Naive thymus-derived CD4-positive, alpha-beta T cell (primary cell): Measurements from ENCODE around the gene ZNF526. TPM values are rescaled to one million over a fixed set of nuclear protein-coding genes. Genes with fewer than 3 reads are reported as not detected.

Experiments used
- ATAC-seq: fragments of 150-1000 bp; cut with Tn5 transposase; 2 replicates; pipeline ENCODE4 v1.10.0; 2021; ENCODE audit warnings: mild to moderate bottlenecking, moderate library complexity
- CTCF ChIA-PET: fragments of 350-600 bp; sonication (Branson Sonifier 250); formaldehyde crosslinking; loops from one replicate; lab custom pipeline; 2021; ENCODE audit warnings: antibody characterized with exemption; lab: Charles Lee
- POLR2A ChIA-PET: fragments of 350-600 bp; sonication (Branson Sonifier 250); formaldehyde crosslinking; loops from one replicate; lab custom pipeline; 2021; ENCODE audit warnings: antibody characterized with exemption, inconsistent platforms; lab: Charles Lee
- DNase-seq, 9 donors: peaks; one replicate each; pipeline versions ENCODE4 v3.0.0 to v3.0.0-alpha.2; 2020 to 2022; ENCODE audit warnings: mixed read lengths in 1 of 9
- H3K27ac ChIP-seq: one replicate; pipeline ENCODE4 v1.7.0; 2013; ENCODE audit warnings: mild to moderate bottlenecking, low read depth, low read length, moderate library complexity
- H3K27me3 ChIP-seq, 2 donors: one replicate each; pipeline ENCODE4 v1.7.0; 2013; ENCODE audit warnings: low read length in 2 of 2, mild to moderate bottlenecking in 2 of 2, moderate library complexity in 2 of 2; ENCODE audit not compliant: control insufficient read depth in 2 of 2, insufficient read depth in 2 of 2
- H3K36me3 ChIP-seq, 3 experiments: 1 replicate in 2 of 3; 2 replicates in 1 of 3; pipeline ENCODE4 v1.7.0; 2013; ENCODE audit warnings: low read length in 3 of 3, mild to moderate bottlenecking in 3 of 3, moderate library complexity in 1 of 3; ENCODE audit not compliant: insufficient read depth in 3 of 3, control insufficient read depth in 2 of 3
- H3K4me1 ChIP-seq, 2 donors: one replicate each; pipeline ENCODE4 v1.7.0; 2013; ENCODE audit warnings: low read length in 2 of 2, mild to moderate bottlenecking in 2 of 2, moderate library complexity in 1 of 2; ENCODE audit not compliant: control insufficient read depth in 2 of 2, insufficient read depth in 2 of 2
- H3K4me3 ChIP-seq: 2 replicates; pipeline ENCODE4 v1.7.0; 2013; ENCODE audit warnings: mild to moderate bottlenecking, low read length
- H3K9me3 ChIP-seq, 3 experiments: 1 replicate in 2 of 3; 2 replicates in 1 of 3; pipeline ENCODE4 v1.7.0; 2013; ENCODE audit warnings: low read length in 3 of 3; ENCODE audit not compliant: control insufficient read depth in 2 of 3
- H3K27ac Mint-ChIP-seq, 9 donors: one replicate each; pipeline ENCODE4 v1.8.0; 2020 to 2022; ENCODE audit warnings: mixed read lengths in 9 of 9, mild to moderate bottlenecking in 8 of 9, moderate library complexity in 5 of 9, inconsistent platforms in 2 of 9
- H3K27me3 Mint-ChIP-seq, 5 donors: one replicate each; pipeline ENCODE4 v1.8.0; 2021 to 2022; ENCODE audit warnings: mixed read lengths in 5 of 5, mild to moderate bottlenecking in 1 of 5
- H3K36me3 Mint-ChIP-seq, 5 donors: one replicate each; pipeline ENCODE4 v1.8.0; 2020 to 2022; ENCODE audit warnings: mixed read lengths in 5 of 5, mild to moderate bottlenecking in 3 of 5, inconsistent platforms in 1 of 5
- H3K4me1 Mint-ChIP-seq, 7 donors: one replicate each; pipeline ENCODE4 v1.8.0; 2020 to 2022; ENCODE audit warnings: mixed read lengths in 7 of 7, mild to moderate bottlenecking in 3 of 7, inconsistent platforms in 1 of 7
- H3K4me3 Mint-ChIP-seq, 10 donors: one replicate each; pipeline ENCODE4 v1.8.0; 2020 to 2022; ENCODE audit warnings: mild to moderate bottlenecking in 10 of 10, mixed read lengths in 10 of 10, moderate library complexity in 6 of 10, inconsistent platforms in 2 of 10
- H3K9me3 Mint-ChIP-seq, 11 donors: one replicate each; pipeline ENCODE4 v1.8.0; 2020 to 2022; ENCODE audit warnings: mixed read lengths in 11 of 11, mild to moderate bottlenecking in 4 of 11, inconsistent platforms in 1 of 11, moderate library complexity in 1 of 11
- intact Hi-C, 2 donors: fragments of 100-400 bp; cut with micrococcal nuclease; formaldehyde crosslinking; loops; one replicate each; pipeline ENCODE4 v1.15.1; 2023
- polyA plus RNA-seq, 2 donors: library from polyadenylated mRNA; unstranded; fragments of 300-500 nt; fragmentation: Illumina TruSeq; gene quantifications; one replicate each; pipeline ENCODE4 v1.2.3, GENCODE V29; 2021
- total RNA-seq, 6 experiments: library from RNA in 5 of 6; stranded (reverse) in 5 of 6; gene quantifications; 1 replicate in 5 of 6; 2 replicates in 1 of 6; pipeline ENCODE4 v1.2.3 and lab custom pipeline; 2021 to 2026

The ZNF526 gene
- total and polyA plus RNA-seq, 7 experiments from 2014 or later: 4.0 to 25.2 (median 11.8) TPM

- POLR2A ChIA-PET: interaction anchor here (0.7 to 2.1 kb wide), 3 partner anchors 41 to 176 kb away, joined by 3 to 6 read pairs (median 3); no protein-coding TSS in a partner anchor
- peaks cover 0 to 11% of the 10 kb centered on the region in 2 donors for H3K27me3 ChIP-seq
- no peaks in the 10 kb centered on the region for H3K9me3 ChIP-seq
- H3K36me3 ChIP-seq: no peaks in the 10 kb centered on the region
- H3K27ac ChIP-seq: no peak overlapping the region
- CTCF ChIA-PET: interaction anchor here (0.6 to 1.2 kb wide), 4 partner anchors 41 to 1297 kb away, joined by 3 to 4 read pairs (median 3); no protein-coding TSS in a partner anchor
- no peak overlapping the region for H3K27ac Mint-ChIP-seq
- peak overlapping the region in 8 of 10 donors; percentile 76 to 93 (median 90) for H3K4me3 Mint-ChIP-seq
- H3K4me3 ChIP-seq: no peak overlapping the region
- intact Hi-C loops: loop anchor here in 1 of 2 donors (5.0 kb wide), 1 partner anchor 107 kb away; no protein-coding TSS in a partner anchor
- DNase-seq (no peak), ATAC-seq (no peak)
- peaks cover 0 to 9% (median 0%) of the 10 kb centered on the region in 5 donors for H3K36me3 Mint-ChIP-seq
- H3K9me3 Mint-ChIP-seq: no peaks in the 10 kb centered on the region
- peaks cover 12 to 21% of the 10 kb centered on the region in 2 donors for H3K4me1 ChIP-seq
- peaks cover 13 to 30% (median 19%) of the 10 kb centered on the region in 5 donors for H3K27me3 Mint-ChIP-seq
- H3K4me1 Mint-ChIP-seq: peaks cover 12 to 19% (median 15%) of the 10 kb centered on the region in 7 donors
Observed at GRCh38 chr19:42174958-42175734, 45.0 kb upstream of the ZNF526 start.

DNA sequence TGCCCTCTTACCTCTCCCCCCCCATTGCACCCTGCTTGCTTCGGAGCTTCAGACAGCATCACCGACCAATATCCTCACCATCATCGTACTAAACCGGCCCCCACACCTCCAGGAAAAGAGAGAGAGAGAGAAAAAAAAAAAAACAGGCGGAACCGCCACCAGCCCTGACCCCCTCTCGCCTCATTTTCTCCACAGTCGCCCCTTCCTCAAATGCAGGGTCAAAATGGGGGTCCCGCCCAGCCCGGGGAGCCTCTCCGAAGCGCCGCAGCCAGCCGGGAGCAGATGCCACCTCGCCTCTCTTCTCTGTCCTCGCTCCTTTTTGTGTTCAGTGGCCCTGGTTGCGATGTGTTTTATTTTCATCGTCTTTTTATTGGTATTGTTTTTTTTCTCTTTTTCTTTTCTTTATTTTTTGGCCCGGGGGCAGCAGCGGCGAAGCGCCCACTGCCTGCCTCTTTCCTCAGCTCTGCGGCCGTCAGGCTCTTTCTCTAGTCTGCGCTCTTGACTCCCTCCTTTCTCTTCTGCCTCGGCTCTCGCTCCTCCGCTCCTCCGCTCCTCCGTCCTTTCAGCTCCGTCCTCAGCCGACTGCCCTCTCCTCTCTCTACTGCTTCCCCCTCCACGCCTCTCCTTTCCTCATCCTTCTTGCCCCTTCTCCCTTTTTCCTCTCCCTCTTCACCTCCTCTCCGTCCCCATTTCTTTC is 44.0 kb upstream of the ZNF526 start:
- no peak for ATAC-seq

GRCh38 chr19:42176649-42176989 is 43.5 kb upstream of the ZNF526 start:
- intact Hi-C loops: loop anchor here (1.0 to 5.0 kb wide), 8 partner anchors 22 to 126 kb away; partner anchors contain the start of genes DEDD2 (in 1 of the 2), PAFAH1B3 (in 1 of the 2), POU2F2 (in 1 of the 2) and PRR19 (in 1 of the 2)
- Histone ChIP-seq H3K27ac (no peak overlapping the region), H3K9me3 (no peaks in the 10 kb centered on the region), H3K36me3 (no peaks in the 10 kb centered on the region), H3K4me3 (peak overlapping the region; percentile 49), H3K4me1 (peaks cover 12 to 21% of the 10 kb centered on the region in 2 donors), H3K27me3 (peaks cover 0 to 11% of the 10 kb centered on the region in 2 donors)
- peak in 4 of 9 donors; percentile 14 to 47 (median 30) for DNase-seq
- ChIA-PET CTCF (interaction anchor here (0.8 to 1.4 kb wide), 5 partner anchors 8 to 70 kb away, joined by 3 to 5 read pairs (median 4); partner anchors contain the start of gene POU2F2), POLR2A (interaction anchor here (0.8 to 2.1 kb wide), 4 partner anchors 21 to 126 kb away, joined by 4 to 7 read pairs (median 5); partner anchors contain the start of genes PAFAH1B3 and POU2F2)
- Mint-ChIP-seq H3K36me3 (peaks cover 0 to 5% (median 0%) of the 10 kb centered on the region in 5 donors), H3K9me3 (no peaks in the 10 kb centered on the region), H3K4me1 (peaks cover 12 to 19% (median 15%) of the 10 kb centered on the region in 7 donors), H3K27ac (peak overlapping the region in 3 of 9 donors; percentile 10 to 47 (median 42)), H3K4me3 (peak overlapping the region in 8 of 10 donors; percentile 76 to 93 (median 90)), H3K27me3 (peaks cover 13 to 30% (median 19%) of the 10 kb centered on the region in 5 donors)
- peak; percentile 48 for ATAC-seq

More for the DNA sequence above, 44.0 kb upstream of the ZNF526 start:
- CTCF ChIA-PET: interaction anchor here (0.8 to 1.4 kb wide), 5 partner anchors 7 to 70 kb away, joined by 3 to 5 read pairs (median 4); partner anchors contain the start of gene POU2F2
- Mint-ChIP-seq H3K36me3 (peaks cover 0 to 7% (median 0%) of the 10 kb centered on the region in 5 donors), H3K27me3 (peaks cover 13 to 30% (median 19%) of the 10 kb centered on the region in 5 donors), H3K9me3 (no peaks in the 10 kb centered on the region), H3K4me3 (peak overlapping the region in 8 of 10 donors; percentile 76 to 93 (median 90)), H3K4me1 (peaks cover 12 to 19% (median 15%) of the 10 kb centered on the region in 7 donors), H3K27ac (peak overlapping the region in 3 of 9 donors; percentile 10 to 47 (median 42))
- no peaks in the 10 kb centered on the region for H3K36me3 ChIP-seq
- peaks cover 12 to 21% of the 10 kb centered on the region in 2 donors for H3K4me1 ChIP-seq
- H3K27ac ChIP-seq: no peak overlapping the region
- no peaks in the 10 kb centered on the region for H3K9me3 ChIP-seq
- peak in 1 of 9 donors; percentile 6 for DNase-seq
- H3K27me3 ChIP-seq: peaks cover 0 to 11% of the 10 kb centered on the region in 2 donors
- H3K4me3 ChIP-seq: peak overlapping the region; percentile 49
- POLR2A ChIA-PET: interaction anchor here (0.7 to 2.1 kb wide), 6 partner anchors 22 to 175 kb away, joined by 3 to 7 read pairs (median 4); partner anchors contain the start of genes PAFAH1B3 and POU2F2
- intact Hi-C loops: loop anchor here (1.0 to 5.0 kb wide), 8 partner anchors 23 to 127 kb away; partner anchors contain the start of genes DEDD2 (in 1 of the 2), PAFAH1B3 (in 1 of the 2), POU2F2 (in 1 of the 2) and PRR19 (in 1 of the 2)

- Histone ChIP-seq H3K4me1 (peaks cover 12 to 21% of the 10 kb centered on the region in 2 donors), H3K9me3 (no peaks in the 10 kb centered on the region), H3K27ac (no peak overlapping the region), H3K4me3 (peak overlapping the region; percentile 41), H3K36me3 (no peaks in the 10 kb centered on the region), H3K27me3 (peaks cover 0 to 11% of the 10 kb centered on the region in 2 donors)
- Mint-ChIP-seq H3K4me3 (peak overlapping the region in 1 of 10 donors; percentile 12), H3K9me3 (no peaks in the 10 kb centered on the region), H3K27ac (no peak overlapping the region), H3K36me3 (peaks cover 0 to 1% (median 0%) of the 10 kb centered on the region in 5 donors), H3K27me3 (peaks cover 13 to 34% (median 19%) of the 10 kb centered on the region in 5 donors), H3K4me1 (peaks cover 16 to 24% (median 19%) of the 10 kb centered on the region in 7 donors)
- intact Hi-C loops: loop anchor here (1.0 to 5.0 kb wide), 10 partner anchors 8 to 126 kb away; partner anchors contain the start of genes DEDD2 (in 1 of the 2), PAFAH1B3 (in 1 of the 2), POU2F2 (in 1 of the 2) and PRR19 (in 1 of the 2)
- ChIA-PET POLR2A (interaction anchor here (0.8 to 2.1 kb wide), 4 partner anchors 21 to 125 kb away, joined by 4 to 7 read pairs (median 5); partner anchors contain the start of genes PAFAH1B3 and POU2F2), CTCF (interaction anchor here (0.8 to 1.4 kb wide), 4 partner anchors 9 to 69 kb away, joined by 3 to 5 read pairs (median 4); partner anchors contain the start of gene POU2F2)
- peak; percentile 96 for ATAC-seq
- peak; percentile 52 to 82 (median 67) for DNase-seq
Observed at GRCh38 chr19:42176990-42177685, 43.0 kb upstream of the ZNF526 start.

GRCh38 chr19:42177686-42178019 is 42.5 kb upstream of the ZNF526 start:
- Mint-ChIP-seq H3K36me3 (no peaks in the 10 kb centered on the region), H3K4me3 (no peak overlapping the region), H3K27ac (no peak overlapping the region), H3K9me3 (no peaks in the 10 kb centered on the region), H3K27me3 (peaks cover 13 to 38% (median 19%) of the 10 kb centered on the region in 5 donors), H3K4me1 (peaks cover 21 to 29% (median 24%) of the 10 kb centered on the region in 7 donors)
- ChIA-PET CTCF (interaction anchor here (1.0 kb wide), 1 partner anchor 11 kb away, joined by 3 read pairs; no protein-coding TSS in a partner anchor), POLR2A (interaction anchor here (0.6 kb wide), 1 partner anchor 54 kb away, joined by 3 read pairs; no protein-coding TSS in a partner anchor)
- DNase-seq (no peak), ATAC-seq (no peak)
- intact Hi-C loops: loop anchor here (1.0 to 5.0 kb wide), 9 partner anchors 8 to 125 kb away; partner anchors contain the start of genes DEDD2 (in 1 of the 2), PAFAH1B3 (in 1 of the 2), POU2F2 (in 1 of the 2) and PRR19 (in 1 of the 2)
- no peaks in the 10 kb centered on the region for H3K36me3 ChIP-seq
- H3K27me3 ChIP-seq: peaks cover 0 to 11% of the 10 kb centered on the region in 2 donors
- H3K27ac ChIP-seq: no peak overlapping the region
- H3K4me1 ChIP-seq: peaks cover 12 to 21% of the 10 kb centered on the region in 2 donors
- no peaks in the 10 kb centered on the region for H3K9me3 ChIP-seq
- H3K4me3 ChIP-seq: peak overlapping the region; percentile 41
